Ectodermal cell (in vitro differentiated cells): ENCODE results near the gene MAP4K4.
"Not testable (repeated sequence)": the region's sequence is repeated elsewhere in the genome, so short reads cannot be mapped to it uniquely, and the experiment has no call there.

Experiments
- H3K27ac ChIP-seq: 2 replicates; pipeline ENCODE4 v1.7.0; 2013; ENCODE audit warnings: mild to moderate bottlenecking, low read depth, low read length; ENCODE audit not compliant: insufficient read depth, poor library complexity, severe bottlenecking
- H3K27me3 ChIP-seq: 2 replicates; pipeline ENCODE4 v1.7.0; 2013; ENCODE audit warnings: mild to moderate bottlenecking, low read length; ENCODE audit not compliant: insufficient read depth, control insufficient read depth, poor library complexity, severe bottlenecking
- H3K36me3 ChIP-seq: one replicate; pipeline ENCODE4 v1.7.0; 2013; ENCODE audit warnings: low read length; ENCODE audit not compliant: control insufficient read depth, insufficient read depth
- H3K4me1 ChIP-seq: one replicate; pipeline ENCODE4 v1.7.0; 2013; ENCODE audit warnings: low read length; ENCODE audit not compliant: control insufficient read depth, insufficient read depth
- H3K4me3 ChIP-seq: 2 replicates; pipeline ENCODE4 v1.7.0; 2013; ENCODE audit warnings: low read depth, low read length, control low read depth; ENCODE audit not compliant: insufficient read depth
- H3K9me3 ChIP-seq: 2 replicates; pipeline ENCODE4 v1.7.0; 2013; ENCODE audit warnings: mild to moderate bottlenecking, low read length, moderate library complexity; ENCODE audit not compliant: control insufficient read depth
- WGBS, 2 experiments: methylation state at CpG; one replicate each; pipeline ENCODE4 v1.1.7; 2013; ENCODE audit warnings: missing lambda C conversion rate in 2 of 2; 5-methylcytosine and 5-hydroxymethylcytosine counted together

Gene MAP4K4

DNA sequence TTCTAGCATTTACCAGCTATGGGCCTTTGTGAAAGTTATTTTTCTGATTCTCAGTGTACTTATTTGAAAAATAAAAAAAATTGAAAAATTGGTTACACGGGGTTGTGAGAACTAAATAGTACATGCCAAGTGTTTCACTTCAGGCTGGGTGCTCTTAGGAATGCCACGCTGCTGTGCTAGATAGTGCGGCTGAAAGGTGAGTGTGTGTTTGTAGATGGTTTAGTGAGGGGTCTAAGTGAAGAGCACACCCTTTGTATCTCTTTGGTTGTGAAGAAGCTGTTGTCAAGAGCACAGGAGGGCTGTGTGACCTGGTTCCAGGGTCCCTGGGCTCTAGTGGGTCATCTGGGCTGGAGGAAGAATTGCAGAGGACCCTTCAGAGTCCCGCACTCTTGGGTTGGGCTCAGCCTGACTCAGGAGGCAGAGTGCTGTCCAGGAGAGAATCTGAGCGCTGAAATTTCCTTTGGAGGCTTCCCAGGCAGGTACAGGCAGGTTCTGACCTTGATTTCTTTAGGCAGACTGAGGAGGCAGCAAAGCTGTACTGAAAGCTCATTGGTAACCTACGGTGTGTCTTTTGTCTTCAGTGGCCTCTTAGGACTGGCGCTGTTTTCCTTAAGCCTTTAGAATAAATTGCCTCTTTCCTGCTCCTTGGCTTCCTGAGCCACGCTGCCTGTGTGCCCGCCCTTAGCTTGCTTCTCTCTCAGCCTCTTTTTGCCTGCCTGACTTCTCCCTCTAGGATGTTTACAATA, 44.4 kb downstream of the MAP4K4 start:
- H3K36me3 ChIP-seq: no peaks in the 10 kb centered on the region
- peaks cover 24% of the 10 kb centered on the region for H3K4me1 ChIP-seq
- 30 to 35% methylated on average over 9 of the region's 9 CpGs for WGBS, 2 experiments
- peak overlapping the region; percentile 28 for H3K27ac ChIP-seq
- H3K27me3 ChIP-seq: no peaks in the 10 kb centered on the region
- no peak overlapping the region for H3K4me3 ChIP-seq
- no peaks in the 10 kb centered on the region for H3K9me3 ChIP-seq

DNA sequence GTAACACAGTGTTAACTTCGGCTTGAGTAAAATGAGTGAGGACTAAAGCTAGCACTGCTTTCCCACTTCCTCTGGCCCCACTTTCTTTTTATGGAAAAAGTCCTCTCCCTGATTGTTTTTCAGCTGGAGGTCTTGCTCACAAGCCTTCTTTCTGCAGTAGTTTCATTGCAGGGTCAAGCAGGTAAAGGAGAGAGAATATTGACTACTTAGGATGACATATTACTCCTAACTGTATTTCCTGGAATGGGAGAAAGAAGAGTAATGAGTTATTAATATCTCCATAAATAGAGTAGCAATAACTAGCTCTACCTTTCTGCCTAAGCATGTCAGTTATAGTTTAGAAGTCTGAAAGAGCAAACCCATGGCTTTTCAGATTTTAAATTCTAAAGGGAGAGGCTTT, 45.0 kb downstream of the MAP4K4 start:
- 58 to 65% methylated on average over 1 of the region's 1 CpG for WGBS, 2 experiments
- H3K27me3 ChIP-seq: no peaks in the 10 kb centered on the region
- no peaks in the 10 kb centered on the region for H3K36me3 ChIP-seq
- no peaks in the 10 kb centered on the region for H3K9me3 ChIP-seq
- H3K27ac ChIP-seq: peak overlapping the region; percentile 28
- H3K4me3 ChIP-seq: no peak overlapping the region
- H3K4me1 ChIP-seq: peaks cover 24% of the 10 kb centered on the region

DNA sequence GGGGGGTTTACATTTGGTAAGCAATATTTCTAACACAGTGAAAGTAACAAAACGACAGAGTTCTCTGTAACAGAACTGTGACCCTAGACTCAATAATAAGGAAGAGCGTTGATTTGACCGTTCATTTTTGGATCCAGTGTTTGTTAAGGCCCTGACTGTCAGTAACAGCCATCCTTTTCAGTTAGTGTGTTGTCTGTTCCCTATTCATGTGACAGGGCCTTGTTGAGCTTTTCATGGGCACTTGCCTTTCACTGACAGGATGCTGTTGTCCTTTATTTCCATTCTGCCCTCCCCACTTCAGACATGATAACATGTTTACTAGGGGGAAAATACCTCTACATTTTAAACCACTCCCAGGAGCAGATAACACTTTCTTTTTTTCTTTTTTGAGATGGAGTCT, 45.8 kb downstream of the MAP4K4 start:
- no peaks in the 10 kb centered on the region for H3K9me3 ChIP-seq
- H3K27me3 ChIP-seq: no peaks in the 10 kb centered on the region
- no peaks in the 10 kb centered on the region for H3K36me3 ChIP-seq
- H3K27ac ChIP-seq: no peak overlapping the region
- H3K4me3 ChIP-seq: no peak overlapping the region
- 92 to 97% methylated on average over 3 of the region's 3 CpGs for WGBS, 2 experiments
- H3K4me1 ChIP-seq: peaks cover 24% of the 10 kb centered on the region

DNA sequence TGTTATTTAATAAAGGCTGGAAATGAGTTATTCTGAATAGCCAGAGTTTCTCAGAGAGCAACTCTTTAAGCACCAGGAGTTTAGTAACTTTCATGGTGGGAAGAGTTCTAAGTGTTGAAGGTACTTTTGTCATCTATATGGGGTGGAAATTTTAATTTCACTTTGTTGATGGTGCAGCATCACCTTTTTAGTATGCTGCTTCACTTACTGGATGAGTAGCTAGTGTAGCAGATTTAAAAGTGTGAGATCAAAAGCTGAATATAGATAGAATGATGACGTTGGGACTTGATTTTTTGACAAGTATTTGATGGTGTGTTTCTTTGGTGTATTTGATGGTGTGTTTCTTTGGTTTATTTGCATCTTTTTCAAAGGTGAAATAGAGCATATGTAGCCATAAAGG, 47.3 kb downstream of the MAP4K4 start:
- Histone ChIP-seq H3K4me1 (peaks cover 24% of the 10 kb centered on the region), H3K36me3 (no peaks in the 10 kb centered on the region), H3K4me3 (no peak overlapping the region), H3K27ac (no peak overlapping the region), H3K27me3 (no peaks in the 10 kb centered on the region), H3K9me3 (no peaks in the 10 kb centered on the region)
- WGBS, 2 experiments: 84 to 90% methylated on average over 1 of the region's 1 CpG

DNA sequence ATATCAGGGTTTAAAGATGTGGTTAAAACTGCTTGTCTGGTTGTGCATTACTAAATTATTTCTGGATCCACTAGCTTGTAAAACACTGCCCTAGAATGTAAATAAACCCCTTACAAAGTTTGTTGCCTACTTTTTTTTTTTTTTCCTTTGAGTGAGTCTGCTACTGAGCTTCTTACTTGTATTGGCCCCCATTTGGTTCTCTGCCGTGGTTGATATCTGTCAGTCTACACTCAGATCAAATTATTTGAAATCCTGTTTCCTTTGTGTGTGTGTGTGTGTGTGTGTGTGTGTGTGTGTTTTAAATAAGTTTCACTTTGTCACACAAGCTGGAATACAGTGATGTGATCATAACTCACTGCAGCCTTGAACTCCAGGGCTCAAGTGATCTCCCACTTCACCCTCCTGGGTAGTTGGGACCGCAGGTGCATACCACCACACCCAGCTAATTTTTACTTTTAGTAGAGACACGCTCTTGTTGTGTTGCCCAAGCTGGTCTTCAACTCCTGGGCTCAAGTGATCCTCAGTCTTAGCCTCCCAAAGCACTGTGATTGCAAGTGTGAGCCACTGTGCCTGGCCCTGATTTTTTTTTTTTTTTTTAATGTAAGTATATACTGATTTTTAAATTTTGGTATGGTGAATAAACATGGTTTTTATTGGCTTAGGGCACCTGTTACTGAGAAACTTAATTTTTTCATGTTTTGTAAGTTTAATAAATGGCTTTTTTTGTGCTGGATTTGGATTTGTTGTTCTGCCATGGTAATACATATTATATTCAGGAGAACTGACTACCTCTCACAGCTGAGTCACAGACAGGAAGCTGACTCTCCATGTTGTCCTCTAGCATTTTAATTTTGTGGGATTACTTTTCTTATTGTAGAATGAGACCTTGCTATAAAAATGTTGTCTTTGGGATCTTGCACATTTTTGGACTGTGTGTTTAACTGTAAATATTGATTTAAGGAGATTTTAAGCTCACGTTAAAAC, 48.5 kb downstream of the MAP4K4 start:
- WGBS, 2 experiments: 92 to 94% methylated on average over 4 of the region's 4 CpGs

DNA sequence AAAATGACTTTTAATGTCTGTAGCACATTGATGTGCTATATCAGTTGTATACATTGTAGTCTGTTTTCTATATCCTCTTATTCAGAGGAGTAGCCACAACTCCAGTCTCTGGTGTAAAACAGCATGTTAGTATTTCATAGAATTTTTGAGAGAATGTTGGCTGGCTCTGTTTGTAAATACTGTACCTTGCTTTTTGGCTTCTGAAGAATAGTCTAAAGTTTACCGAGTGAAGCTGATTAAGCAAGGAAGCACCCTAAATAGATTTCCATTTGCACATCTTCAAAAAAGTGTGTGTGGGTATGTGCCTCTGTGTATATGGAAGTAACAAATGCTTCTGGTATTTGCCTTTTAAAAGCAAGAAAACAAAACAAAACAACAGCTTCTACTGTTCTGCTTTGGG, 50.5 kb downstream of the MAP4K4 start:
- no peaks in the 10 kb centered on the region for H3K27me3 ChIP-seq
- no peak overlapping the region for H3K4me3 ChIP-seq
- H3K9me3 ChIP-seq: no peaks in the 10 kb centered on the region
- H3K4me1 ChIP-seq: peaks cover 34% of the 10 kb centered on the region
- H3K36me3 ChIP-seq: no peaks in the 10 kb centered on the region
- 100% methylated on average over 1 of the region's 1 CpG for WGBS, 2 experiments
- H3K27ac ChIP-seq: no peak overlapping the region

More for the DNA sequence above, 48.5 kb downstream of the MAP4K4 start:
- Histone ChIP-seq H3K27ac (no peak overlapping the region), H3K9me3 (no peaks in the 10 kb centered on the region), H3K36me3 (no peaks in the 10 kb centered on the region), H3K4me3 (no peak overlapping the region), H3K27me3 (no peaks in the 10 kb centered on the region), H3K4me1 (peaks cover 28% of the 10 kb centered on the region)

DNA sequence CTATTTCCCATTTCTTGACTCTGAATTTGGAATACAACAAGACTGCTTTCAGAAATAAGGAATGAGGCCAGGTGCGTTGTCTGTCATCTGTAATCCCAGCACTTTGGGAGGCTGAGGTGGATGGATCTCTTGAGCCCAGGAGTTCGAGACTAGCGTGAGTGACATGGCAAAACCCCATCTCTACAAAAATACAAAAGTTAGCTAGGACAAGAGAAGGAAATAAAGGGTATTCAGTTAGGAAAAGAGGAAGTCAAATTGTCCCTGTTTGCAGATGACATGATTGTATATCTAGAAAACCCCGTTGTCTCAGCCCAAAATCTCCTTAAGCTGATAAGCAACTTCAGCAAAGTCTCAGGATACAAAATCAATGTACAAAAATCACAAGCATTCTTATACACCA, 51.0 kb downstream of the MAP4K4 start:
- WGBS, 2 experiments: 95% methylated on average over 2 to 3 of the region's 4 CpGs
- H3K9me3 ChIP-seq, H3K27me3 ChIP-seq, H3K4me3 ChIP-seq, H3K36me3 ChIP-seq, H3K27ac ChIP-seq: not testable (repeated sequence)
- peaks cover 33% of the 10 kb centered on the region for H3K4me1 ChIP-seq

DNA sequence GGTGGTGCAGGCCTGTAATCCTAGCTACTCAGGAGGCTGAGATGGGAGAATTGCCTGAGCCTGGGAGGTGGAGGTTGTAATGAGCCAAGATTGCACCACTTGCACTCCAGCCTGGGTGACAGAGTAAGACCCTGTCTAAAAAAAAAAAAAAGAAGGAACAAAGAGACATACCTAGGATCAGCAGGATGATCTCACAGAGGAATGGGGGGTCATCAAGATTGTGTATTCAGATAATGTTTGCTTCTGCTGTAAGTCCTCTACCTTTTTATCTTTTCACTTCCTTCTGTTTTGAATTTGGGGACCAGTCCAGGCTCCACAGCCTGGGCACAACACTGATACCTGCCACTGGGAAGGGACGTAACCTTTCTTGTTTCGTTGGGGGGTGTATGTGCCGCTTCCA, 53.2 kb downstream of the MAP4K4 start:
- Histone ChIP-seq H3K36me3 (no peaks in the 10 kb centered on the region), H3K4me1 (peaks cover 25% of the 10 kb centered on the region), H3K27ac (no peak overlapping the region), H3K9me3 (no peaks in the 10 kb centered on the region), H3K27me3 (no peaks in the 10 kb centered on the region), H3K4me3 (no peak overlapping the region)
- WGBS, 2 experiments: 87 to 90% methylated on average over 3 of the region's 3 CpGs

DNA sequence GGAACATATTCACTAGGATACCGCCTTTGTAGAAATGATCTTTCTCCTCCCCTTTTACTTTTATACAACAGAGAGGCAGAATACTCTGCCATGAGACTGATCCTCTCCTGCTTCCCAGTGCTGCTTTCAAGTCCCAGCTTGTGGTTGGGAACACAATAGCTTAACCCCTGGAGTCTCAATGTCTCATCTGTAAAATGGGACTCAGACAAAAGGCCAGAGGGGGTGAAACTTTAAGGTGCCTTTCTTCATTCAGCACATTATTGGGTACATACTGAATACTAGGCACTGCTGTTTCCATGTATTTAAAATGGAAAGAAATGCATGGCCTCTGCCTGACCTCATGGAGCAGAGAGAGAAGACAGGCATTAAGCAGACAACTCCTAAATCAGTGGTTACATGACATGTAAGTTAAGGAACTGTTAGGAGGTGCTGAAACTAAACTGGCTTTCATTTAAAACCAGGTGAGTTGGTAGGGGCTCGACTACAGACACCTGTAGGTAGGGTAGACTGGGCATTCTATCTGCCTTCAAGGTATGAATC, 53.8 kb downstream of the MAP4K4 start:
- H3K4me3 ChIP-seq: no peak overlapping the region
- WGBS, 2 experiments: 85 to 93% methylated on average over 2 of the region's 2 CpGs
- peaks cover 25% of the 10 kb centered on the region for H3K4me1 ChIP-seq
- H3K9me3 ChIP-seq: no peaks in the 10 kb centered on the region
- H3K27me3 ChIP-seq: no peaks in the 10 kb centered on the region
- no peak overlapping the region for H3K27ac ChIP-seq
- no peaks in the 10 kb centered on the region for H3K36me3 ChIP-seq
